GM12864 (cell line): Measurements from ENCODE around the gene SPAG17.

Experiments used
- DNase-seq: peaks from one replicate; pipeline ENCODE4 v3.0.0-alpha.2; 2011; ENCODE audit warnings: low read depth
- H3K4me3 ChIP-seq: 2 replicates; pipeline ENCODE4 v1.5.1; 2011; ENCODE audit warnings: mild to moderate bottlenecking, low read depth, low read length, control low read depth
- TF ChIP-seq, protein P1 (sequence below): IDR thresholded peaks from 2 replicates; pipeline ENCODE4 v1.5.1; 2011; ENCODE audit warnings: low read depth, mild to moderate bottlenecking, moderate library complexity, low read length, control low read depth, inconsistent platforms; ENCODE audit errors: missing control alignments

Gene SPAG17

DNA sequence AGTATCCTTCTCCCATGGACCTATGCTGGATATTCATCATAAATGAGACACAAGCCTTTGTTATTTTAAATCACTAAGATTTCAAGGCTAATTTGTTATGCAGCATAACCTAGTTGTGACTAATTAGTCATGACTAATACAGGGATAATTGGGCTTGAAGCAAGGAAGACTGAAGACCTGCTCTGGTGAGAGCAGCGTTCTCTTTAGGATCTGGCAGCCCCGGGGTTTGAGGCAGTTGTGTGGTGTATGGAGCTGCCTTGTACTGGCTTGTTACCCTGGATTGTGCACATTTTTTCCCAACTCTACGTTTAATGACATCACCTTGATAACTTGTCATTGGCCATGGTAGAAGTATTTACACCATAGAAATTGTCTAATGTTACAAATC is 25.7 kb upstream of the SPAG17 start:
- TF ChIP-seq, protein P1, sequence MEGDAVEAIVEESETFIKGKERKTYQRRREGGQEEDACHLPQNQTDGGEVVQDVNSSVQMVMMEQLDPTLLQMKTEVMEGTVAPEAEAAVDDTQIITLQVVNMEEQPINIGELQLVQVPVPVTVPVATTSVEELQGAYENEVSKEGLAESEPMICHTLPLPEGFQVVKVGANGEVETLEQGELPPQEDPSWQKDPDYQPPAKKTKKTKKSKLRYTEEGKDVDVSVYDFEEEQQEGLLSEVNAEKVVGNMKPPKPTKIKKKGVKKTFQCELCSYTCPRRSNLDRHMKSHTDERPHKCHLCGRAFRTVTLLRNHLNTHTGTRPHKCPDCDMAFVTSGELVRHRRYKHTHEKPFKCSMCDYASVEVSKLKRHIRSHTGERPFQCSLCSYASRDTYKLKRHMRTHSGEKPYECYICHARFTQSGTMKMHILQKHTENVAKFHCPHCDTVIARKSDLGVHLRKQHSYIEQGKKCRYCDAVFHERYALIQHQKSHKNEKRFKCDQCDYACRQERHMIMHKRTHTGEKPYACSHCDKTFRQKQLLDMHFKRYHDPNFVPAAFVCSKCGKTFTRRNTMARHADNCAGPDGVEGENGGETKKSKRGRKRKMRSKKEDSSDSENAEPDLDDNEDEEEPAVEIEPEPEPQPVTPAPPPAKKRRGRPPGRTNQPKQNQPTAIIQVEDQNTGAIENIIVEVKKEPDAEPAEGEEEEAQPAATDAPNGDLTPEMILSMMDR: no peak
- no peak for DNase-seq

DNA sequence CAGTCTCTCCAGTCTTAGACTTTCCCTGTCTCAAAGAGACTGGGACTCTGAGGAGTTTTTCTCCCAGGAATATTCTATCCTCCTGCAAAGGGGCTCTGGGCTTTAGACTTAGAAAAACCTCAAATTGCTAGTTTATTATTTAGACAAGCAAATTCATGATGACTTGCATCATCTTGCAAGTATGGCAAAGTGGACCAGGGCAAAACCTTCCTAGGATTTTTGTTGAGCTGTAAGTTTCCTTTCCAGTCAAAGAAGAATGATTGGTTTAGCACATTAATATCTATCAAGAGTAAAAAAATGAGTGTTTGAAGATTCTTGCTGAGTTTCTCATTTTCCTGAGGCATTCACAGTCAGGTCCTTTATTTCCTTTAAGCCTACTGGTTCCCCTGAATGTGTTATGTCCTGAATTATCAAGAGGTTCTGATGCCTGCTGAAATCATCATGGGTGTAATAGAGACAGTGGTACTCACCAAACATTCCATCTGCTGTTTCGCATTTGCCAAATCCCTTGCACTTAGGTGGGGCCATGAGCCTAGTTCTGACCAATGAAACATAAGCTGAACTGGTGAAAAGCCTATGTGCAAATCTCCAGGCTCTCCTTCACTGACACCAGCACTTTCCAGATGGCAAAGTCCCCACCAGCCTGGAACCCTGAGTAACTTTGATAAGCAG is 25.2 kb upstream of the SPAG17 start:
- DNase-seq: no peak

More for the DNA sequence above, 25.7 kb upstream of the SPAG17 start:
- H3K4me3 ChIP-seq: no peak overlapping the region

DNA sequence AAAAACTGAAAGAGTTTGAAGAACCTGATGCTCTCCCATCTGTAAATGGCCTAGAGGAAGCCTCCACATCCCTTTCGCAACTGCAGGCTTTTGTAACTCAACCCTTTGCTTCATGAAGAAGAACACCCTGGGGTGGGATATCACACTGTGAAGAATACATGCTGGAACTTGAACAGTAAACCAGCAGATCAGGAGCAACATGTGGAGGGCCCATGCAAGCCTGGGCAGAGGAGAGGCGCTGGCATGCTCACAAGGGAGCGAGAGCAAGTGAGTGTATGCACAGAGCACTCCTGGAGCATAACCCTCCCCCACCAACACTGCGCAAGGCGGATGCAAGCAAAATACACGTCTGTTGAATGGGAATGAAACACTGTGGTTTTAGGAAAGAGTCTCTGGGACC is 24.6 kb upstream of the SPAG17 start:
- no peak for DNase-seq
- no peak overlapping the region for H3K4me3 ChIP-seq
- TF ChIP-seq, protein P1: no peak

More for the DNA sequence above, 25.2 kb upstream of the SPAG17 start:
- TF ChIP-seq, protein P1: no peak
- H3K4me3 ChIP-seq: no peak overlapping the region

DNA sequence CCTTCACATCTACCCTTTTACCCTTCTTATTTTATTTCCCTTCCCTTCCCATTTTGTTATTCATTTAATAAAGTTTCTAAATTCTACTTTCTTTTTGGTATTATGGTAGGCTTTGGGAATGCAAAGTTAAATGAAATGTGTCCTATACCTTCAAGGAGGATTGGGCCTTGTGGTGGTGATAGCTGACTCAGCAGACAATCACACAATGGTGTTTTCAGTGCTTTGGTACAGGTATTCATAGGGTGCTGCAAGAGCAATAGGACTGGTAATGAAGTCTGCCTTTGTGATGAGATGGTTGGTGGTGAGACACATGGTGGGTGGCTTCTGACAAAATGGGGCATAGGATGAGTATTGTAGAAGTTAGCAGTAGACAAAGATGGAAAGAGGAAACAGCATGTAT is 21.9 kb upstream of the SPAG17 start:
- TF ChIP-seq, protein P1: no peak
- DNase-seq: no peak

DNA sequence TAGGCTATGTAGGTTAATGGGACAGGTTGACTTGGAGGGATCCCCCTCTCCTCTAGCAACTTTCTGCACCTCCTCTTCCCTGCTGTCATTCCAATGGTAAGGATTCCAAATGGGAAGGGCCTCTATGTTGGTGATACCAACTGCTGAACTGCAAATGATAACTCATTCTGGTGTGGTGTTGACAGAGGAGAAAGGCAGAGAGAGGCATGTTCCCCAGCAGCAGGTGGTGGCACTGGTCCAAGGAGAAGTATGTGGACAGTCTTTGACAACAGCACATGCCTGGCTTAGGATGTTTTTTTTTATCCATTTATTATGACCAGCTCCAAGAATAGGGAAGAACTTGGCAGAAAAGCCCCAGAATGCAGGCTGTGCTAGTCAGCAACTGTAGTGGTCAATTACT is 19.6 kb upstream of the SPAG17 start:
- H3K4me3 ChIP-seq: no peak overlapping the region
- TF ChIP-seq, protein P1: no peak
- DNase-seq: no peak

More for the DNA sequence above, 21.9 kb upstream of the SPAG17 start:
- H3K4me3 ChIP-seq: no peak overlapping the region

DNA sequence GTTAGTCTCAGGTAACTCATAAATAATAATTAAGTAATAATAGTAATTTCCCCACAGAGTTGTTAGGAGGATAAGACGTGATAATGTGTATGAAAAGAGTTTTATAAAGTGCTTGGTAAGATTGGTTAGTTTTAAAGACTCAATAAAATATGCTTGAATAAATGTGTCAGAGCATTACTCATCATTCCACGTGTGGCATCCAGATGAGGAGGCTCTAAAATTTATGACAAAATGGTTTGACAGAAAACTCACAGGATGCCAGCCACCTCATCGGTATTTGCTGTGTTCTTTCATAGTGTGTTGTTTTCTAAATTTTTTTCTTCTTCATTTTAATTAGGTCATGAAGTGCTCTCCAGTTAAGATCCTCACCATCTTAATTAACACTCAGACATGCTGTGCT is 19.1 kb upstream of the SPAG17 start:
- H3K4me3 ChIP-seq: no peak overlapping the region
- TF ChIP-seq, protein P1: no peak
- DNase-seq: no peak

DNA sequence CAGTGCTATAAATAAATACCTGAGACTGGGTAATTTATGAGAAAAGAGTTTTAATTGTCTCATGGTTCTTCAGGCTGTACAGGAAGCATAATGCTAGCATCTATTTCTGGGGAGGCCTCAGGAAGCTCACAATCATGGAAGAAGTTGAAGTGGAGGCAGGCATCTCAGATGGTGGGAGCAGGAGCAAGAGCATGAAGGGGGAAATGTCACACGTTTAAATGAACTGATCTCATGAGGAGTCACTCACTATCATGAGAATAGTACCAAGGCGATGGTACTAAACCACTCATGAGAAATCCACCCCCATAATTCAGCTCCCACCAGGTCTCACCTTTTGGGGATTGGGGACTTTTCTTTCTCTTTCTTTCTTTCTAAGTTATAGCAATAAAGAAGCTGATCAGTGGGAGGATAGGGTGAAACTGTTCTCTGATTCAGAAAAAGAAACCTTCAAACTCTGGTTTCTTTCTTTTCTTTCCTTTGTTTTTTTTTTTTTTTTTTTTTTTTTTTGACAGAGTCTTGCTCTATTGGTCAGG is 17.1 kb upstream of the SPAG17 start:
- no peak overlapping the region for H3K4me3 ChIP-seq
- no peak for DNase-seq
- TF ChIP-seq, protein P1: no peak
